K562 (cell line): Measurements from ENCODE around the gene BPIFB6. TPM values are rescaled to one million over a fixed set of nuclear protein-coding genes. Genes with fewer than 3 reads are reported as not detected.

Experiments
- ATAC-seq: fragments of 200-7000 bp; cut with Tn5 transposase; 3 replicates; pipeline ENCODE4 v1.9.1; 2020; ENCODE audit warnings: moderate library complexity
- BruUV-seq: library from RNA; stranded (reverse); fragments of 400-500 nt; replicated peaks from 2 replicates; lab custom pipeline; 2021; lab: Mats Ljungman, UMichigan
- CTCF ChIA-PET: fragments of 300-600 bp; formaldehyde crosslinking; extraction: SDS; loops from one replicate; lab custom pipeline; 2021; ENCODE audit warnings: low intra/inter-chr PET ratio; lab: Yijun Ruan, JAX
- POLR2A ChIA-PET: fragments of 300-600, 350-650 bp; sonication (Branson Sonifier 250); formaldehyde crosslinking; extraction: SDS; loops from one replicate; lab custom pipeline; 2021; ENCODE audit warnings: antibody characterized with exemption, inconsistent platforms; lab: Yijun Ruan, JAX
- DNase-seq, 4 experiments: peaks; one replicate each; pipeline versions ENCODE4 v3.0.0 to v3.0.0-alpha.2; 2011 to 2018; ENCODE audit warnings: low spot score in 3 of 4, mixed read lengths in 3 of 4; ENCODE audit errors: extremely low read depth in 1 of 4
- FAIRE-seq: peaks from 2 replicates; lab custom pipeline; 2011; peaks lifted over from hg19 to GRCh38; lab: Jason Lieb, UNC
- H2AFZ ChIP-seq: 2 replicates; pipeline ENCODE4 v1.6.0; 2011; ENCODE audit warnings: low read depth, low read length, control low read depth, inconsistent platforms
- H3K27ac ChIP-seq: fragments of 200-600 bp; 3 replicates; pipeline ENCODE4 v1.8.0; 2011; ENCODE audit warnings: low read depth, mild to moderate bottlenecking, control low read depth, inconsistent platforms, low read length, moderate library complexity, mixed read lengths; ENCODE audit errors: extremely low read depth
- H3K27me3 ChIP-seq, 2 experiments: fragments of 300-600 bp in 1 of 2; 2 replicates in 1 of 2; 3 replicates in 1 of 2; pipeline versions ENCODE4 v1.6.0 to v1.8.0; 2011; ENCODE audit warnings: inconsistent platforms in 2 of 2, low read length in 2 of 2, mild to moderate bottlenecking in 1 of 2, mixed read lengths in 1 of 2, moderate library complexity in 1 of 2; ENCODE audit not compliant: control insufficient read depth in 2 of 2, insufficient read depth in 2 of 2
- H3K36me3 ChIP-seq: fragments of 300-600 bp; 3 replicates; pipeline ENCODE4 v1.8.0; 2011; ENCODE audit warnings: mild to moderate bottlenecking, low read length, inconsistent platforms; ENCODE audit not compliant: control insufficient read depth, insufficient read depth
- H3K4me1 ChIP-seq, 2 experiments: fragments of 200-600 bp in 1 of 2; replicated peaks in 1 of 2; 2 replicates in 1 of 2; 3 replicates in 1 of 2; pipeline versions ENCODE4 v1.5.1 to v1.8.0; 2011; ENCODE audit warnings: inconsistent platforms in 2 of 2, low read length in 2 of 2, mild to moderate bottlenecking in 1 of 2, mixed read lengths in 1 of 2, moderate library complexity in 1 of 2; ENCODE audit not compliant: control insufficient read depth in 2 of 2, insufficient read depth in 2 of 2
- H3K4me2 ChIP-seq: 2 replicates; pipeline ENCODE4 v1.6.1; 2011; ENCODE audit warnings: low read length, control low read depth, inconsistent platforms, mixed read lengths; ENCODE audit not compliant: insufficient read depth
- H3K4me3 ChIP-seq: fragments of 200-600 bp; sonication (generic), shearing (Covaris generic); 2 replicates; pipeline ENCODE4 v1.5.1; 2016; ENCODE audit warnings: control low read depth, inconsistent platforms
- H3K79me2 ChIP-seq: fragments of 200-600 bp; 3 replicates; pipeline ENCODE4 v1.8.0; 2011; ENCODE audit warnings: low read length, inconsistent platforms; ENCODE audit not compliant: control insufficient read depth, insufficient read depth
- H3K9ac ChIP-seq, 2 experiments: 2 replicates each; pipeline versions ENCODE4 v1.6.0 to v1.6.1; 2011; ENCODE audit warnings: low read depth in 2 of 2, low read length in 2 of 2, control low read depth in 1 of 2, inconsistent platforms in 1 of 2, mild to moderate bottlenecking in 1 of 2, mixed read lengths in 1 of 2; ENCODE audit not compliant: insufficient read depth in 1 of 2
- H3K9me1 ChIP-seq: one replicate; pipeline ENCODE4 v1.6.0; 2011; ENCODE audit warnings: inconsistent platforms, mild to moderate bottlenecking, low read length, moderate library complexity; ENCODE audit not compliant: control insufficient read depth, insufficient read depth
- H3K9me3 ChIP-seq: replicated peaks from 2 replicates; pipeline ENCODE4 v1.5.1; 2011; ENCODE audit warnings: low read depth, low read length, inconsistent platforms; ENCODE audit not compliant: control insufficient read depth, insufficient read depth
- H4K20me1 ChIP-seq: replicated peaks from 2 replicates; pipeline ENCODE4 v1.6.1; 2011; ENCODE audit warnings: low read length, inconsistent platforms, mixed read lengths; ENCODE audit not compliant: control insufficient read depth, insufficient read depth
- IRF2 ChIP-seq: sonication (generic); formaldehyde crosslinking; IDR thresholded peaks from 2 replicates; pipeline ENCODE4 v1.8.1; 2022; ENCODE audit warnings: mild to moderate bottlenecking, missing genetic modification reagents
- NFE2L1 ChIP-seq: fragments of 450-650 bp; IDR thresholded peaks from 2 replicates; pipeline ENCODE4 v1.6.1; 2016; ENCODE audit warnings: missing genetic modification characterization, low read depth, mild to moderate bottlenecking, missing compliant biosample characterization, moderate library complexity, borderline replicate concordance
- ZBTB7A ChIP-seq: IDR thresholded peaks from 2 replicates; pipeline ENCODE4 v1.6.1; 2011; ENCODE audit warnings: low read depth, mild to moderate bottlenecking, low read length, moderate library complexity, borderline replicate concordance; ENCODE audit not compliant: control insufficient read depth
- ZFP36 ChIP-seq: fragments of 150-350 bp; IDR thresholded peaks from 2 replicates; pipeline ENCODE4 v1.6.1; 2018; ENCODE audit warnings: low read length, low read depth; ENCODE audit not compliant: partially characterized antibody
- ZNF24 ChIP-seq: fragments of 450-650 bp; IDR thresholded peaks from 2 replicates; pipeline ENCODE4 v1.6.1; 2016
- WGBS: fragments of 100-300 bp; shearing (Covaris generic); methylation state at CpG from one replicate; pipeline ENCODE4 v1.1.6; 2016; ENCODE audit warnings: low coverage, mixed read lengths; ENCODE audit not compliant: insufficient coverage; ENCODE audit errors: missing lambda C conversion rate; 5-methylcytosine and 5-hydroxymethylcytosine counted together
- in situ Hi-C: fragments of 300-500 bp; cut with MboI; formaldehyde crosslinking; loops from 4 replicates; pipeline ENCODE4 v1.15.0; 2018; ENCODE audit warnings: inconsistent platforms, mixed read lengths
- intact Hi-C: fragments of 100-400 bp; cut with micrococcal nuclease; formaldehyde crosslinking; loops from 2 replicates; pipeline ENCODE4 v1.14.2; 2022
- polyA plus RNA-seq, 8 experiments: library from polyadenylated mRNA; depleted of rRNA in 4 of 8; stranded (reverse) in 5 of 8; unstranded in 3 of 8; fragments of >200 nt; fragmentation: Nextera tagmentation in 2 of 8; fragmentation: Illumina TruSeq in 1 of 8; extraction: Ambion mirVana in 2 of 8; extraction: Trizol in 1 of 8; gene quantifications; 2 replicates each; pipeline versions ENCODE4 v1.2.1 to v1.2.3, GENCODE V29; 2011 to 2014; ENCODE audit warnings: inconsistent platforms in 1 of 8, missing spikeins in 1 of 8
- total RNA-seq, 7 experiments: library from RNA; depleted of rRNA in 6 of 7; stranded (reverse); fragments of >200 nt in 6 of 7; fragmentation: Illumina TruSeq in 2 of 7; extraction: Trizol in 2 of 7; gene quantifications; 2 replicates each; pipeline versions ENCODE4 v1.2.1 to v1.2.3, GENCODE V29; 2011 to 2021; ENCODE audit warnings: low replicate concordance in 1 of 7

Gene BPIFB6
- total and polyA plus RNA-seq, 9 of the 15 experiments (the other 6 are each of a cell fraction or from before 2014, with no cell fraction given): not detected

DNA sequence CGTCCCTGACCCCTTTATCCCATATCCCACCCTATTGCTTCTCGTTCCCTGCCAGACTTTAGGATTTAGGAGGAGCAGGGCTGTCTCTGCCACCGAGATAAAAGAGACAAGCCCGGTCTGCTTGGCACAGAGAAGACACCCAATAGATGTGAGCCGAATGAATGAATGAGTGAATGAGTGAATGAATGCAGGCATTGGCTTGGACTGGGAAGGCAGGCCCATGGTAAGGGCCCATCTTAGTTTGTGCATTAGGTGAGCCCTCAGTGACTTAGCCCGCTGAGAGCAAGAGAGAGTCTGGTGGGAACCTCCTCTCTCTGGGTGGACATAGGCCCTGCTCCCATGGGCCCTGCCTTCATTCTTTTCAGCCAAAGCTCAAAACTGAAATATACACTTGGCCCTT, 879 bp upstream of the BPIFB6 start:
- WGBS: 2% methylated on average over 6 of the region's 6 CpGs
- ChIA-PET POLR2A (interaction anchor here (0.6 kb wide), 1 partner anchor 11 kb away, joined by 5 read pairs; no protein-coding TSS in a partner anchor), CTCF (no interaction called here)
- Histone ChIP-seq H3K9me3 (no peaks in the 10 kb centered on the region), H3K4me1 (peaks cover 0 to 3% of the 10 kb centered on the region in 2 experiments; a peak in 1 of 5 replicates), H3K4me3 (no peak overlapping the region), H2AFZ (no peak overlapping the region), H3K9me1 (no peaks in the 10 kb centered on the region), H3K4me2 (no peak overlapping the region), H3K36me3 (no peaks in the 10 kb centered on the region), H3K79me2 (no peaks in the 10 kb centered on the region), H3K9ac (no peak overlapping the region), H4K20me1 (no peaks in the 10 kb centered on the region), H3K27ac (no peak overlapping the region), H3K27me3 (peaks cover 0 to 22% of the 10 kb centered on the region in 2 experiments; a peak in 2 of 5 replicates)
- no peak for ATAC-seq
- intact Hi-C loops: no loop called here
- no TSS peak for BruUV-seq
- in situ Hi-C loops: no loop called here
- DNase-seq: no peak
- TF ChIP-seq ZBTB7A (no peak), NFE2L1 (tag) (no peak), ZNF24 (peak; percentile 86)
- no peak for FAIRE-seq

DNA sequence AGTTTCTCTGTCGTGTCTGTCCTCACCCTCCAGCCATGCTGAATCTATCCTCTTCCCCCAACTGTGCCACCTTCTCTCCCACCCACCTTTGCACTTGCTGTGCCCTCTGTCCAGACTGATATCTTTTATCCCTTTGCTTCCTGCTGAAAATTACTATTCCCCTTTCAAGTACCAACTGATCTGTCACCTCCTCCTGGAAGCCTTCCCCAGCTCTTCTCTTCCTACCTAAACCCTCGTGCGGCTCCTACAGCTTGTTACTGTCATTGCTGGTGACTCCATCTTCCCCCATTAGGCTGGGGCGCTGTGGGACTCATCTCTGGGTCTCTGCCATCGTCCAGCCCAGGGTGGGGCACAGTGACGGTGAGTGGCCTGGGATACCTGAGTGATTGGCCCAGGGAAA, 1.1 kb downstream of the BPIFB6 start:
- ChIA-PET POLR2A (interaction anchor here (0.6 kb wide), 1 partner anchor 39 kb away, joined by 3 read pairs; no protein-coding TSS in a partner anchor), CTCF (no interaction called here)
- Histone ChIP-seq H4K20me1 (no peaks in the 10 kb centered on the region; the same call in 1 of the 2 replicates), H3K9me3 (no peaks in the 10 kb centered on the region), H3K27ac (no peak overlapping the region), H3K4me2 (no peak overlapping the region), H3K4me1 (peaks cover 0 to 3% of the 10 kb centered on the region in 2 experiments; a peak in 1 of 5 replicates), H3K4me3 (no peak overlapping the region), H3K9ac (no peak overlapping the region), H3K79me2 (no peaks in the 10 kb centered on the region), H3K27me3 (peaks cover 0 to 34% of the 10 kb centered on the region in 2 experiments; a peak in 2 of 5 replicates), H3K9me1 (no peaks in the 10 kb centered on the region), H2AFZ (no peak overlapping the region), H3K36me3 (no peaks in the 10 kb centered on the region)
- in situ Hi-C loops: no loop called here
- BruUV-seq: no TSS peak
- intact Hi-C loops: no loop called here
- FAIRE-seq (no peak), ATAC-seq (no peak), DNase-seq (no peak)
- TF ChIP-seq ZFP36 (peak; percentile 84), IRF2 (CRISPR knock-in tag) (no peak)
- 0% methylated on average over 6 of the region's 6 CpGs for WGBS
